Osteoblast (primary cell): ENCODE results near the gene CYB5R4. TPM values are rescaled to one million over a fixed set of nuclear protein-coding genes. Genes with fewer than 3 reads are reported as not detected.

Source experiments
- DNase-seq: peaks from one replicate; pipeline ENCODE4 v3.0.0; 2011; ENCODE audit warnings: low spot score, mixed read lengths; ENCODE audit not compliant: insufficient read length; ENCODE audit errors: missing footprints
- H2AFZ ChIP-seq: 2 replicates; pipeline ENCODE4 v1.6.0; 2011; ENCODE audit warnings: mild to moderate bottlenecking, low read length
- H3K27ac ChIP-seq: 2 replicates; pipeline ENCODE4 v1.5.1; 2011; ENCODE audit warnings: mild to moderate bottlenecking, low read depth, low read length, moderate library complexity
- H3K27me3 ChIP-seq: 2 replicates; pipeline ENCODE4 v1.6.0; 2012; ENCODE audit warnings: mild to moderate bottlenecking, control low read depth, inconsistent platforms, low read length, moderate library complexity; ENCODE audit not compliant: insufficient read depth
- H3K36me3 ChIP-seq: 2 replicates; pipeline ENCODE4 v1.5.1; 2011; ENCODE audit warnings: mild to moderate bottlenecking, low read length, control low read depth, moderate library complexity; ENCODE audit not compliant: insufficient read depth
- H3K4me1 ChIP-seq: 2 replicates; pipeline ENCODE4 v1.5.1; 2011; ENCODE audit warnings: mild to moderate bottlenecking, low read length, control low read depth, moderate library complexity; ENCODE audit not compliant: insufficient read depth
- H3K4me2 ChIP-seq: 2 replicates; pipeline ENCODE4 v1.6.0; 2011; ENCODE audit warnings: mild to moderate bottlenecking, low read length; ENCODE audit not compliant: insufficient read depth
- H3K4me3 ChIP-seq: fragments of 200-600 bp; sonication (generic); 3 replicates; pipeline ENCODE4 v1.5.1; 2012; ENCODE audit warnings: mild to moderate bottlenecking, low read length, inconsistent platforms; ENCODE audit not compliant: insufficient read depth
- H3K79me2 ChIP-seq: 2 replicates; pipeline ENCODE4 v1.6.0; 2012; ENCODE audit warnings: mild to moderate bottlenecking, low read length, control low read depth, inconsistent platforms; ENCODE audit not compliant: insufficient read depth
- H3K9me3 ChIP-seq: 2 replicates; pipeline ENCODE4 v1.5.1; 2011; ENCODE audit warnings: low read depth, low read length, control low read depth
- H4K20me1 ChIP-seq: 2 replicates; pipeline ENCODE4 v1.6.0; 2012; ENCODE audit warnings: mild to moderate bottlenecking, low read length, control low read depth; ENCODE audit not compliant: insufficient read depth
- total RNA-seq: library from RNA; depleted of rRNA; stranded (reverse); fragments of >200 nt; gene quantifications from 2 replicates; pipeline ENCODE4 v1.2.3, GENCODE V29; 2012
- TF ChIP-seq, protein P1 (sequence below): IDR thresholded peaks from 2 replicates; pipeline ENCODE4 v1.5.1; 2011; ENCODE audit warnings: mild to moderate bottlenecking, low read depth, low read length, moderate library complexity; ENCODE audit errors: extremely low read depth

The CYB5R4 gene
- total RNA-seq, 1 donor: 6.9 TPM

- H3K27me3 ChIP-seq: no peaks in the 10 kb centered on the region
- DNase-seq: no peak
- no peak overlapping the region for H3K4me2 ChIP-seq
- no peaks in the 10 kb centered on the region for H3K36me3 ChIP-seq
- peaks cover 25% of the 10 kb centered on the region for H3K79me2 ChIP-seq
- H2AFZ ChIP-seq: no peak overlapping the region
- H3K4me1 ChIP-seq: peaks cover 9% of the 10 kb centered on the region
- TF ChIP-seq, protein P1, sequence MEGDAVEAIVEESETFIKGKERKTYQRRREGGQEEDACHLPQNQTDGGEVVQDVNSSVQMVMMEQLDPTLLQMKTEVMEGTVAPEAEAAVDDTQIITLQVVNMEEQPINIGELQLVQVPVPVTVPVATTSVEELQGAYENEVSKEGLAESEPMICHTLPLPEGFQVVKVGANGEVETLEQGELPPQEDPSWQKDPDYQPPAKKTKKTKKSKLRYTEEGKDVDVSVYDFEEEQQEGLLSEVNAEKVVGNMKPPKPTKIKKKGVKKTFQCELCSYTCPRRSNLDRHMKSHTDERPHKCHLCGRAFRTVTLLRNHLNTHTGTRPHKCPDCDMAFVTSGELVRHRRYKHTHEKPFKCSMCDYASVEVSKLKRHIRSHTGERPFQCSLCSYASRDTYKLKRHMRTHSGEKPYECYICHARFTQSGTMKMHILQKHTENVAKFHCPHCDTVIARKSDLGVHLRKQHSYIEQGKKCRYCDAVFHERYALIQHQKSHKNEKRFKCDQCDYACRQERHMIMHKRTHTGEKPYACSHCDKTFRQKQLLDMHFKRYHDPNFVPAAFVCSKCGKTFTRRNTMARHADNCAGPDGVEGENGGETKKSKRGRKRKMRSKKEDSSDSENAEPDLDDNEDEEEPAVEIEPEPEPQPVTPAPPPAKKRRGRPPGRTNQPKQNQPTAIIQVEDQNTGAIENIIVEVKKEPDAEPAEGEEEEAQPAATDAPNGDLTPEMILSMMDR: no peak
- H3K4me3 ChIP-seq: no peak overlapping the region
- no peak overlapping the region for H3K27ac ChIP-seq
- no peaks in the 10 kb centered on the region for H3K9me3 ChIP-seq
- H4K20me1 ChIP-seq: peaks cover 3% of the 10 kb centered on the region
Observed at GRCh38 chr6:83911278-83911677, 51.8 kb downstream of the CYB5R4 start.

DNA sequence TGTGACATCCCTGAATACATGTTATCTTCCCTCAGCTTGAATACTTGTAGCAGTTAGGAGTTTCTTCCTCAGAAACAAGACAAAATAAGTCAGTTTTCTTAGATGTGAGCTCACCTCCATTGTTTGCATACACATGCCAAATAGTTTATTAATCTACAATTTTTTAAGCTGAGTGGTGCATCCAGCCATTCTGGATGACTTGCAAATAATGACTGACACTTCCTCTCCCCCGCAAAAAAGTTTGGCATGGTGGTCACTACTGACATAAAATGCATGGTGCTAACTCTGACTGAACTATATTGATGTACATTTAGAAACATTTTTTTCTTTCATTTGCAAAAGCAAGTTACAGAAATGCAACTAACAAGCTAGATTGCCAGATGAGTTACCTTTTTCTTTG lies 55.5 kb downstream of the CYB5R4 start:
- no peak overlapping the region for H3K4me2 ChIP-seq
- H3K79me2 ChIP-seq: peaks cover 5% of the 10 kb centered on the region
- H3K9me3 ChIP-seq: no peaks in the 10 kb centered on the region
- no peaks in the 10 kb centered on the region for H3K4me1 ChIP-seq
- no peak overlapping the region for H2AFZ ChIP-seq
- no peak for DNase-seq
- no peak overlapping the region for H3K4me3 ChIP-seq
- H3K36me3 ChIP-seq: no peaks in the 10 kb centered on the region
- TF ChIP-seq, protein P1: no peak
- no peak overlapping the region for H3K27ac ChIP-seq
- no peaks in the 10 kb centered on the region for H3K27me3 ChIP-seq
- H4K20me1 ChIP-seq: no peaks in the 10 kb centered on the region

DNA sequence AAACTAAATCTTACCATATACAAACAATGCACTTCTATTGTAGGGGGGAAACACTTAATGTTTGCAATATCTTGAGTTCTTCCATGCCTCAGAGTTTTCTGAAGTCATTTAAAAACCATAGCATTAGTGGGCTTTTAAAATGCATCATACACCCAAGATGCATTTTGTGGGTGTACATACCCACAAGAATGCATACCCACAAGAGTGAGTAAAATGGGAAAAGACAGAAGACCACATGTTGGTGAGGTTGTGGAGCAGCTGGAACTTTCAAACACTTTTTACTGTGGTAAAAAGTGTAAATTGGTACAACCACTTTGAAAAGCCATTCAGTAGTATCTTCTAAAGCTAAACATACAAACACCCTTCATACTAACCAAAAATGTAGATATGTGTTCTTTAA lies 57.5 kb downstream of the CYB5R4 start:
- Histone ChIP-seq H2AFZ (no peak overlapping the region), H3K27me3 (no peaks in the 10 kb centered on the region), H3K4me2 (no peak overlapping the region), H3K36me3 (no peaks in the 10 kb centered on the region), H3K4me3 (no peak overlapping the region), H4K20me1 (no peaks in the 10 kb centered on the region), H3K9me3 (no peaks in the 10 kb centered on the region), H3K4me1 (no peaks in the 10 kb centered on the region), H3K79me2 (no peaks in the 10 kb centered on the region), H3K27ac (no peak overlapping the region)
- TF ChIP-seq, protein P1: no peak
- DNase-seq: no peak

DNA sequence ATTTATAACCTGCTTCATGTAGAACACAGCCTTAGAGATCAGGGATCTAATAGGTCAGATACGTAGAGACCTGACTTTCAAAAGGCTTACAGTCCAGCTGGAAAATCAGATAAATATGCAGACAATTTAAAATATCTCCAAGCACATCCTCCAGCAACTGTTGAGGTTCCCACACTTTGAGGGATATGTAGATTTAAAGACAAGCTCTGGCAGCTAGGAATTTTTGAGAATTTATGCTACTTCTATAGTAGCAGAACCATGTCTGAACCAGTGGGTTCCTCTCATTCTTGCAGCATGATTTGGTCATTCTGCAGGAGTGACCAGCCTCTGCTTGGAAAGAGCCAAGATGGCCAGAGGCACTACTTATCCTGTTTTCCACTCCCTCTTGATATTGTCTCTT lies 60.5 kb downstream of the CYB5R4 start:
- no peak overlapping the region for H3K4me2 ChIP-seq
- H3K36me3 ChIP-seq: peaks cover 4% of the 10 kb centered on the region
- H3K27me3 ChIP-seq: no peaks in the 10 kb centered on the region
- DNase-seq: no peak
- H3K27ac ChIP-seq: no peak overlapping the region
- no peaks in the 10 kb centered on the region for H3K9me3 ChIP-seq
- H2AFZ ChIP-seq: no peak overlapping the region
- TF ChIP-seq, protein P1: no peak
- H4K20me1 ChIP-seq: no peaks in the 10 kb centered on the region
- H3K4me1 ChIP-seq: no peaks in the 10 kb centered on the region
- H3K79me2 ChIP-seq: no peaks in the 10 kb centered on the region
- H3K4me3 ChIP-seq: no peak overlapping the region
